ENCODE measurements around the gene LHCGR.
"Not testable (repeated sequence)": the region's sequence is repeated elsewhere in the genome, so short reads cannot be mapped to it uniquely, and the experiment has no call there.

Gene LHCGR

GRCh38 chr2:48707466-48707865, 48.1 kb downstream of the LHCGR start:
- DNase-seq: no peak

DNA sequence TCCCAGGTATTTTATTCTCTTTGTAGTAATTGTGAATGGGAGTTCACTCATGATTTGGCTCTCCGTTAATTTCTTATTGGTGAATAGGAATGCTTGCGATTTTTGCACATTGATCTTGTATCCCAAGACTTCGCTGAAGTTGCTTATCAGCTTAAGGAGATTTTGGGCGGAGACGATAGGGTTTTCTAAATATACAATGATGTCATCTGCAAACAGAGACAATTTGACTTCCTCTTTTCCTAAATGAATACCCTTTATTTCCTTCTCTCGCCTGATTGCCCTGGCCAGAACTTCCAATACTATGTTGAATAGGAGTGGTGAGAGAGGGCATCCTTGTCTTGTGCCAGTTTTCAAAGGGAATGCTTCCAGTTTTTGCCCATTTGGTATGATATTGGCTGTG, 51.9 kb downstream of the LHCGR start:
- DNase-seq: not testable (repeated sequence)

DNA sequence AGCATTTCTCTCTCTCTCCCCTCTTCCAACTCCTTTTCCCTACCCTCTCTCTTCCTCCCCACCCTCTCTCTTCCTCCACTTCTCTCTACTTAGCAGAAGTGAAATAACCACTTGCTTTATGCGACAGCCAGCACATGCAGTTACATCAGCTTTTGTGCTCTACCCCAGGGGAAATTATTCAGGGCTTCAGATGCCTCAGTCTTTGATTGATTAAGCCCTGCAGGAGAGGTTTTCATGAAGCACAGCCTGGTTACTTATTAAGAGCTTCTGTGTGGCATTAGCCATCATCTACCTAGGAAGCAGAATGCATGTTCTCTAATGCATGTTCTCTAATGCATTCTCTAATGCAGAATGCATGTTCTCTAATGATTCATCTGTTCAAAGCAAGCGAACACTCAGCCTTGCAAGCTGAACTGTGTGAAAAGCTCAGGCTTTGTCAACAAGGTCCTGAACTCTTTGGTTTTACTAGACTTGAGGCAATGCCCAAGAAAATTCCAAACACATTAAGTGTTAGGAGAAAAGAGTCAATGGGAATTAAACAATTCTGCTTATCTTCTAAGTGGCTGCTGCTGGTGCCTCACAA, 56.1 kb downstream of the LHCGR start:
- no peak for DNase-seq

GRCh38 chr2:48696881-48697280, 58.6 kb downstream of the LHCGR start:
- no peak for DNase-seq

GRCh38 chr2:48695991-48696390, 59.5 kb downstream of the LHCGR start:
- no peak for DNase-seq

GRCh38 chr2:48694149-48694548, 61.4 kb downstream of the LHCGR start:
- DNase-seq: no peak

GRCh38 chr2:48693645-48694044, 61.9 kb downstream of the LHCGR start:
- no peak for DNase-seq

GRCh38 chr2:48693066-48693465, 62.5 kb downstream of the LHCGR start:
- no peak for DNase-seq

- no peak for DNase-seq
Observed at GRCh38 chr2:48691935-48692691, 63.4 kb downstream of the LHCGR start.

DNA sequence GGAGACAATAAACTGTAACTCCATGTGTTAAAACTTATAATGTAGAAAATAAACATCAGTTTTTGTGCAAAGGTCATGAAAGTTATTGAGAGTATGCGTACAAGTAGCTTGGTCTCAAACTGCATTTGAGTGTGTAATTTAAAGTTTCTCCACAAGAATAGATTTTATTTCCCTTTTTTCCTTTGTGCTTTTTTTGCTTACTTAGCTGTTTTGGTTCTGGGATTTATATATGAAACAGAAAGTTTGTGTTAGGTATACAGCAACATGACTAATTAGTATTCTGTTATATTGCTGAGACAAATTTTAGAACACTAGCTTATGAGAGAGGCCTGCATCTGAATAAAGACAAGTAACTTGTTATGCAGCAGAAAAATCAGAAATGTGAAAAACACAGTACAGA, 70.4 kb downstream of the LHCGR start:
- no peak for DNase-seq

DNA sequence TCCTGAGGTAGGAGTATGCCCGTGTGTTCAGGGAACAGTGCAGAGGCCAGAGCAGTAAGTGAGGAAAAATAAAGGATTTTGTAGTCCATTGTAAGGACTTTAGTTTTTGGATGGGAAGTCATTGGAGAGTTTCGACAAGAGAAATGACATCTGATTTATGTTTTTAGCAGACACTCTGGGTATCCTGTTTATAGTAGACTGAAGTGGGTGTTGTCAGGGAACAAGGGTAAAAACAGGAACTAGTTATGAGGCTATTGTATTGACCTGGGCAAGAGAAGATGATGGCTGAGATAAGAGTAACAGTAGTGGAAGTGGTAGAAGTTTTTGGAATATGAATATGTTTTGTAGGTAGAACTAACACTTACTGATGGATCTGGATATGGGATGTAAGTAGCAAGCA, 78.1 kb downstream of the LHCGR start:
- no peak for DNase-seq

DNA sequence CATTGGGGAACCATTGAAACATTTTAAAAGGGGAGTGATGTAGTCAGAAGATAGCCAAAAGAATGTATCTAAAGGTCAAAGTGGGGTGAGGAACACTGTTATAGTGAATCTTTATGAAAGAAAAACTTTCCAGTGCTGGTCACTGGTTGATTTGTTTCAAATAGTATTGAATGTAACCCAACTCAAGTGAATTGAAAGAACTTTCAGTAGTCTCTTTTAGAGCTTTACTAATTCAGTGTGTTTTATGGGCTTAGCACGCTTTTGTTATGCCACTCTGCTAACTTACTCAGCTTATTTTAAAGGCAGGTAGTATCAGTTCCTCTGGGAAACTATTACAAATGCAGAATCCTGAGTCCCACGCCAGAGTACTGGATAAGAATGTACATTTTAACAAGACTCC, 80.6 kb downstream of the LHCGR start:
- no peak for DNase-seq

- DNase-seq: no peak
Observed at GRCh38 chr2:48673581-48673980, 81.9 kb downstream of the LHCGR start.

- DNase-seq: no peak
Observed at GRCh38 chr2:48668992-48669391, 86.5 kb downstream of the LHCGR start.

GRCh38 chr2:48651158-48651790, 104.2 kb downstream of the LHCGR start:
- no peak for DNase-seq

- no peak for DNase-seq
Observed at GRCh38 chr2:48638261-48638660, 117.3 kb downstream of the LHCGR start.
